ENCODE results near the gene TMEM120B. TPM values are rescaled to one million over a fixed set of nuclear protein-coding genes. Genes with fewer than 3 reads are reported as not detected.

The TMEM120B gene
- total RNA-seq, 1 experiment from 2014 or later: 20.5 TPM

DNA sequence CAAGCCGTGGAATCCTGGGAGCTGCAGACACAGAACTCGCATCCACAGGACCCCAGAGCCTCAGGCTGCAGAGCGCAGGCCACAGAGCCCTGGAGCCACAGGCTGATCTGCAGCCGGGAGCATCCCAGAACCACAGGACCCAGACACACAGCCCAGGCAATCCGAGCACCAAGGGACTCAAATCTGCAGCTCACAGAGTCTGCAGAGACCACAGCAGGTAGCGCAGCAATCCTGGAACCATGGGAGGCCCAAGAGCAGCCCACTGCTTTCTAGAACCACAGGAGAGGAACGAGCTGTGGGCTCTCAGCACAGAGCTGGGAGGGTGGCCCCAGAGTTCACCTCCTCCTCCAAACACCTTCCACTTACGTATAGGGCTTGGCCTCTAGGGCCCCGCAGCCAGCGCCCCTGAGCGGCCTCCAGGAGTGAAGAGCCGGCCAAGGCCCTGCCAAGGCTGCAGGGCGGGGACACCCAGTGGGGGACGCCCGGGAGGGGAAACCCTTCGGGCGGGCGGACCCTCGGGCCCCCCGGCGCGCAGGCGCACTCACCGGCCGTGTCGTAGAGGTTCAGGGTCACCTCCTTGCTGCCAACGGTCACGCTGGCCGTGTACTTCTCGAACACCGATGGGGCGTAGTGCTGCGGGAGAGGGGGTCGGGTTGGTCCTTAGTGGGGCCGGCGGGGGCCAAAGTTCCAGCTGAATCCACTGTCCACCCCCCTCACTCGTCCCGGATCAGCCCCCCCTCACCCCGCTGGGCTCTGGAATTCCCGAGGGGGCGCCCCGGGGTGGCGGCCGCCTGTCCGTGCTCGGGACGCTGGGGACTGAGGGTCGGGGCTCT is 80.3 kb downstream of the TMEM120B start (continued):
- TF ChIP-seq, protein P1, sequence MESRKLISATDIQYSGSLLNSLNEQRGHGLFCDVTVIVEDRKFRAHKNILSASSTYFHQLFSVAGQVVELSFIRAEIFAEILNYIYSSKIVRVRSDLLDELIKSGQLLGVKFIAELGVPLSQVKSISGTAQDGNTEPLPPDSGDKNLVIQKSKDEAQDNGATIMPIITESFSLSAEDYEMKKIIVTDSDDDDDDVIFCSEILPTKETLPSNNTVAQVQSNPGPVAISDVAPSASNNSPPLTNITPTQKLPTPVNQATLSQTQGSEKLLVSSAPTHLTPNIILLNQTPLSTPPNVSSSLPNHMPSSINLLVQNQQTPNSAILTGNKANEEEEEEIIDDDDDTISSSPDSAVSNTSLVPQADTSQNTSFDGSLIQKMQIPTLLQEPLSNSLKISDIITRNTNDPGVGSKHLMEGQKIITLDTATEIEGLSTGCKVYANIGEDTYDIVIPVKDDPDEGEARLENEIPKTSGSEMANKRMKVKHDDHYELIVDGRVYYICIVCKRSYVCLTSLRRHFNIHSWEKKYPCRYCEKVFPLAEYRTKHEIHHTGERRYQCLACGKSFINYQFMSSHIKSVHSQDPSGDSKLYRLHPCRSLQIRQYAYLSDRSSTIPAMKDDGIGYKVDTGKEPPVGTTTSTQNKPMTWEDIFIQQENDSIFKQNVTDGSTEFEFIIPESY (IDR thresholded peaks at IDR 0.05; ENCODE audit: extremely low read depth, insufficient replicate concordance, low read length): no peak

DNA sequence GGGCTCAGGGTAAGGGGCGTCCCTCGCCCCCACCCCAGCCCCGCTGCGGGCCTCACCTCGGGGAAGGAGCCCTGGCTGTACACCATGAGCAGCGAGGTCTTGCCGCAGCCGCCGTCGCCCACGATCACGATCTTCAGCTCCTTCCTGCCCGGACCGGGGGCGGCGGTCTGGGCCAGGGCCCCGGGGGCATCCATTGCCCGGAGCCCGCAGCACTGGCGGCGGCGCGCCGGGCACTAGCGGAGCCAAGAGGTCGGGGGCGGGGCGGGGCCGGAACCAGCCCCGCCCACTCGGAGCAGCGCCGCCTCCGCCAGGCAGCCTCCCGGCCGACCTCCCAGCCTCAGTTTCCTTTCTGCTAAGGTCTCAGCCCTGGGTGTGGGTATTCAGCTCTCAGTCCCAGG is 80.9 kb downstream of the TMEM120B start, which contains the start of gene RHOF:
Gene RHOF, minus strand, starts transcription at position 249 of the 398 bp plus-strand sequence. Its CDS starts 55 bp downstream, at position 194.
- H3K79me2 ChIP-seq (ENCODE audit: insufficient read depth, low read length): peaks cover 65% of the 10 kb centered on the region
- H3K27ac ChIP-seq (ENCODE audit: low read depth, low read length): peak within 1 kb of the TSS; percentile 100
- H3K4me2 ChIP-seq (ENCODE audit: low read length): peak within 1 kb of the TSS; percentile 91
- H3K4me3 ChIP-seq (replicated peaks in 1 of 2; ENCODE audit: low read depth in 1 of 2, low read length in 2 of 2): peak within 1 kb of the TSS; percentile 90 to 91
- intact Hi-C loops (cut with micrococcal nuclease): no loop called here
- DNase-seq (ENCODE audit: low read depth, low spot score) (no peak), ATAC-seq (peak; percentile 38)
- peaks cover 60 to 92% of the 10 kb centered on the region in 2 experiments for H3K4me1 ChIP-seq (ENCODE audit: control insufficient read depth in 1 of 2, insufficient read depth in 2 of 2, low read length in 2 of 2)
- no peaks in the 10 kb centered on the region for H3K9me2 ChIP-seq (ENCODE audit: insufficient read depth)
- H3K27me3 ChIP-seq (ENCODE audit: insufficient read depth, low read length): no peaks in the 10 kb centered on the region
- peak within 1 kb of the TSS; percentile 96 for H3K9ac ChIP-seq (ENCODE audit: low read length)
- RAD21 ChIA-PET (ENCODE audit: low non-redundant PET in 1 of 2, low total read pairs in 2 of 2, uncharacterized antibody in 2 of 2, unreplicated experiment in 2 of 2): interaction anchor here (0.6 to 4.2 kb wide), 10 partner anchors 8 to 107 kb away, joined by 3 to 22 read pairs (median 6); partner anchors contain the start of gene PSMD9 (in 2 of the 2)
- H3K9me3 ChIP-seq (ENCODE audit: control insufficient read depth in 1 of 2, insufficient read depth in 1 of 2, low read depth in 1 of 2, low read length in 2 of 2): no peaks in the 10 kb centered on the region
- H4K20me1 ChIP-seq (ENCODE audit: insufficient read depth): no peaks in the 10 kb centered on the region
- 0 out of 4 replicates have a peak, but pooled peaks cover under 1 to 7% of the 10 kb centered on the region in 2 experiments for H3K36me3 ChIP-seq (ENCODE audit: control insufficient read depth in 1 of 2, insufficient read depth in 2 of 2, low read length in 2 of 2)
- no peak within 1 kb of the TSS for H2AFZ ChIP-seq (ENCODE audit: low read depth, low read length, poor library complexity, severe bottlenecking)
- CTCF ChIA-PET: interaction anchor here (1.0 to 6.9 kb wide), 21 partner anchors 8 to 241 kb away, joined by 3 to 149 read pairs (median 16); partner anchors contain the start of genes CFAP251, PSMD9, SETD1B and TMEM120B
- no TSS peak for BruUV-seq (replicated peaks)
- POLR2A ChIA-PET: interaction anchor here (0.8 to 6.1 kb wide), 10 partner anchors 10 to 99 kb away, joined by 3 to 38 read pairs (median 6); partner anchors contain the start of gene PSMD9
- TF ChIP-seq, protein P2, sequence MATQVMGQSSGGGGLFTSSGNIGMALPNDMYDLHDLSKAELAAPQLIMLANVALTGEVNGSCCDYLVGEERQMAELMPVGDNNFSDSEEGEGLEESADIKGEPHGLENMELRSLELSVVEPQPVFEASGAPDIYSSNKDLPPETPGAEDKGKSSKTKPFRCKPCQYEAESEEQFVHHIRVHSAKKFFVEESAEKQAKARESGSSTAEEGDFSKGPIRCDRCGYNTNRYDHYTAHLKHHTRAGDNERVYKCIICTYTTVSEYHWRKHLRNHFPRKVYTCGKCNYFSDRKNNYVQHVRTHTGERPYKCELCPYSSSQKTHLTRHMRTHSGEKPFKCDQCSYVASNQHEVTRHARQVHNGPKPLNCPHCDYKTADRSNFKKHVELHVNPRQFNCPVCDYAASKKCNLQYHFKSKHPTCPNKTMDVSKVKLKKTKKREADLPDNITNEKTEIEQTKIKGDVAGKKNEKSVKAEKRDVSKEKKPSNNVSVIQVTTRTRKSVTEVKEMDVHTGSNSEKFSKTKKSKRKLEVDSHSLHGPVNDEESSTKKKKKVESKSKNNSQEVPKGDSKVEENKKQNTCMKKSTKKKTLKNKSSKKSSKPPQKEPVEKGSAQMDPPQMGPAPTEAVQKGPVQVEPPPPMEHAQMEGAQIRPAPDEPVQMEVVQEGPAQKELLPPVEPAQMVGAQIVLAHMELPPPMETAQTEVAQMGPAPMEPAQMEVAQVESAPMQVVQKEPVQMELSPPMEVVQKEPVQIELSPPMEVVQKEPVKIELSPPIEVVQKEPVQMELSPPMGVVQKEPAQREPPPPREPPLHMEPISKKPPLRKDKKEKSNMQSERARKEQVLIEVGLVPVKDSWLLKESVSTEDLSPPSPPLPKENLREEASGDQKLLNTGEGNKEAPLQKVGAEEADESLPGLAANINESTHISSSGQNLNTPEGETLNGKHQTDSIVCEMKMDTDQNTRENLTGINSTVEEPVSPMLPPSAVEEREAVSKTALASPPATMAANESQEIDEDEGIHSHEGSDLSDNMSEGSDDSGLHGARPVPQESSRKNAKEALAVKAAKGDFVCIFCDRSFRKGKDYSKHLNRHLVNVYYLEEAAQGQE (IDR thresholded peaks at IDR 0.05; ENCODE audit: low read depth): no peak
- TF ChIP-seq SIN3A (IDR thresholded peaks at IDR 0.05; ENCODE audit: low read depth) (no peak), SRF (IDR thresholded peaks at IDR 0.05; ENCODE audit: low read depth) (no peak), POLR2AphosphoS5 (IDR thresholded peaks at IDR 0.05; ENCODE audit: low read depth, low read length) (peak; percentile 96), CBX3 (IDR thresholded peaks at IDR 0.05; ENCODE audit: low read depth) (no peak), EGR1 (IDR thresholded peaks at IDR 0.05; ENCODE audit: low read depth) (no peak), JUND (IDR thresholded peaks at IDR 0.05) (no peak), RAD21 (IDR thresholded peaks at IDR 0.05; ENCODE audit: low read depth) (no peak), YY1 (IDR thresholded peaks at IDR 0.05; ENCODE audit: extremely low read depth, insufficient replicate concordance, low read depth, low read length) (peak; percentile 34), POLR2A (IDR thresholded peaks at IDR 0.05; ENCODE audit: borderline replicate concordance, extremely low read depth, insufficient read depth, insufficient read length) (peak; percentile 57)
- TF ChIP-seq, protein P1 (IDR thresholded peaks at IDR 0.05; ENCODE audit: extremely low read depth, insufficient replicate concordance, low read length): no peak

All from HCT116 (cell line).